ENCODE results near the gene EXOC2. TPM values are rescaled to one million over a fixed set of nuclear protein-coding genes. Genes with fewer than 3 reads are reported as not detected.

Gene EXOC2
- total and polyA plus RNA-seq, 2 of the 13 experiments (the other 11 are each of a cell fraction or from before 2014, with no cell fraction given), result 12.6 to 22.9 TPM

DNA sequence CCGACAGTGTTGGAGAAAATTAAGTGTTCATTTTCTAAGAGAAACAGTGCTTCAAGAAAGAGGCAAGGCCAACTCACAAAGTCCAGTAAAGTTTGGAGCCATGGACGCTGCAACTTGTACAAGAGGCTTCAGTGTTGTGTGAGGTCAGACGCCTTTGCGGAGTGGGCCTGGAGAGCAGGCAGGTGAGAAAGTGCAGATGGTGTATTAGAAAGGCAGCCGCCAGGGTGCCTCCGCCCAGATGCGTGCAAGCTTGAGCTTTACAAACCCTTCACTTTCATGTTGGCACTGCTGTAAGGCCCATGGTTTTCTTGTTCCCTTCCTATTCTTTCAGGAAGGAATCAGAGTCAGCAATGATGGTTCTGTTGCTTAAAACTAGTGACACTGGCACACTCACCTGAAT, 25.4 kb upstream of the EXOC2 start:
- 37% methylated on average over 7 of the region's 7 CpGs for WGBS (ENCODE audit: low lambda C conversion rate)
- no peak for DNase-seq (ENCODE audit: low spot score)
- no peaks in the 10 kb centered on the region for H4K20me1 ChIP-seq (ENCODE audit: insufficient read depth, low read length)
- no peak overlapping the region for H3K9ac ChIP-seq (ENCODE audit: insufficient read depth, low read depth, low read length)
- intact Hi-C loops (cut with micrococcal nuclease; ENCODE audit: unreplicated experiment) (no loop called here), in situ Hi-C loops (cut with HindIII; ENCODE audit: extremely low pct_ligation_motif_present, low pct_unique_long_range_greater_than_20kb) (no loop called here)
- BruUV-seq (replicated peaks), result no TSS peak
- no peaks in the 10 kb centered on the region for H3K79me2 ChIP-seq (ENCODE audit: insufficient read depth, low read length)
- no peak for FAIRE-seq
- ChIA-PET POLR2A (no interaction called here), CTCF (ENCODE audit: low intra/inter-chr PET ratio, low total read pairs) (no interaction called here)
- no peaks in the 10 kb centered on the region for H3K9me3 ChIP-seq (ENCODE audit: low read length)
- peaks cover 0 to 59% of the 10 kb centered on the region in 2 experiments; a peak in 4 of 5 replicates for H3K27me3 ChIP-seq (ENCODE audit: control insufficient read depth in 1 of 2, insufficient read depth in 2 of 2, low read length in 2 of 2)
- no peak overlapping the region for H3K4me3 ChIP-seq (replicated peaks in 1 of 3; ENCODE audit: insufficient read depth in 1 of 3, low read depth in 2 of 3, low read length in 3 of 3)
- H2AFZ ChIP-seq (ENCODE audit: low read length), result no peak overlapping the region
- H3K4me1 ChIP-seq (ENCODE audit: insufficient read depth, low read length), result no peaks in the 10 kb centered on the region
- no peak overlapping the region for H3K27ac ChIP-seq (ENCODE audit: extremely low read length, insufficient read depth, low read length)
- H3K36me3 ChIP-seq (replicated peaks in 1 of 2; ENCODE audit: control insufficient read depth in 1 of 2, insufficient read depth in 2 of 2, low read length in 2 of 2), result no peaks in the 10 kb centered on the region
- peak; percentile 46; the same call in 1 of the 3 replicates for ATAC-seq
- no peak overlapping the region for H3K4me2 ChIP-seq (ENCODE audit: low read depth, low read length)
- TF ChIP-seq, protein P1, sequence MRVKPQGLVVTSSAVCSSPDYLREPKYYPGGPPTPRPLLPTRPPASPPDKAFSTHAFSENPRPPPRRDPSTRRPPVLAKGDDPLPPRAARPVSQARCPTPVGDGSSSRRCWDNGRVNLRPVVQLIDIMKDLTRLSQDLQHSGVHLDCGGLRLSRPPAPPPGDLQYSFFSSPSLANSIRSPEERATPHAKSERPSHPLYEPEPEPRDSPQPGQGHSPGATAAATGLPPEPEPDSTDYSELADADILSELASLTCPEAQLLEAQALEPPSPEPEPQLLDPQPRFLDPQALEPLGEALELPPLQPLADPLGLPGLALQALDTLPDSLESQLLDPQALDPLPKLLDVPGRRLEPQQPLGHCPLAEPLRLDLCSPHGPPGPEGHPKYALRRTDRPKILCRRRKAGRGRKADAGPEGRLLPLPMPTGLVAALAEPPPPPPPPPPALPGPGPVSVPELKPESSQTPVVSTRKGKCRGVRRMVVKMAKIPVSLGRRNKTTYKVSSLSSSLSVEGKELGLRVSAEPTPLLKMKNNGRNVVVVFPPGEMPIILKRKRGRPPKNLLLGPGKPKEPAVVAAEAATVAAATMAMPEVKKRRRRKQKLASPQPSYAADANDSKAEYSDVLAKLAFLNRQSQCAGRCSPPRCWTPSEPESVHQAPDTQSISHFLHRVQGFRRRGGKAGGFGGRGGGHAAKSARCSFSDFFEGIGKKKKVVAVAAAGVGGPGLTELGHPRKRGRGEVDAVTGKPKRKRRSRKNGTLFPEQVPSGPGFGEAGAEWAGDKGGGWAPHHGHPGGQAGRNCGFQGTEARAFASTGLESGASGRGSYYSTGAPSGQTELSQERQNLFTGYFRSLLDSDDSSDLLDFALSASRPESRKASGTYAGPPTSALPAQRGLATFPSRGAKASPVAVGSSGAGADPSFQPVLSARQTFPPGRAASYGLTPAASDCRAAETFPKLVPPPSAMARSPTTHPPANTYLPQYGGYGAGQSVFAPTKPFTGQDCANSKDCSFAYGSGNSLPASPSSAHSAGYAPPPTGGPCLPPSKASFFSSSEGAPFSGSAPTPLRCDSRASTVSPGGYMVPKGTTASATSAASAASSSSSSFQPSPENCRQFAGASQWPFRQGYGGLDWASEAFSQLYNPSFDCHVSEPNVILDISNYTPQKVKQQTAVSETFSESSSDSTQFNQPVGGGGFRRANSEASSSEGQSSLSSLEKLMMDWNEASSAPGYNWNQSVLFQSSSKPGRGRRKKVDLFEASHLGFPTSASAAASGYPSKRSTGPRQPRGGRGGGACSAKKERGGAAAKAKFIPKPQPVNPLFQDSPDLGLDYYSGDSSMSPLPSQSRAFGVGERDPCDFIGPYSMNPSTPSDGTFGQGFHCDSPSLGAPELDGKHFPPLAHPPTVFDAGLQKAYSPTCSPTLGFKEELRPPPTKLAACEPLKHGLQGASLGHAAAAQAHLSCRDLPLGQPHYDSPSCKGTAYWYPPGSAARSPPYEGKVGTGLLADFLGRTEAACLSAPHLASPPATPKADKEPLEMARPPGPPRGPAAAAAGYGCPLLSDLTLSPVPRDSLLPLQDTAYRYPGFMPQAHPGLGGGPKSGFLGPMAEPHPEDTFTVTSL (CRISPR knock-in tag; IDR thresholded peaks at IDR 0.05; ENCODE audit: borderline replicate concordance), result no peak
- TF ChIP-seq, protein P2, sequence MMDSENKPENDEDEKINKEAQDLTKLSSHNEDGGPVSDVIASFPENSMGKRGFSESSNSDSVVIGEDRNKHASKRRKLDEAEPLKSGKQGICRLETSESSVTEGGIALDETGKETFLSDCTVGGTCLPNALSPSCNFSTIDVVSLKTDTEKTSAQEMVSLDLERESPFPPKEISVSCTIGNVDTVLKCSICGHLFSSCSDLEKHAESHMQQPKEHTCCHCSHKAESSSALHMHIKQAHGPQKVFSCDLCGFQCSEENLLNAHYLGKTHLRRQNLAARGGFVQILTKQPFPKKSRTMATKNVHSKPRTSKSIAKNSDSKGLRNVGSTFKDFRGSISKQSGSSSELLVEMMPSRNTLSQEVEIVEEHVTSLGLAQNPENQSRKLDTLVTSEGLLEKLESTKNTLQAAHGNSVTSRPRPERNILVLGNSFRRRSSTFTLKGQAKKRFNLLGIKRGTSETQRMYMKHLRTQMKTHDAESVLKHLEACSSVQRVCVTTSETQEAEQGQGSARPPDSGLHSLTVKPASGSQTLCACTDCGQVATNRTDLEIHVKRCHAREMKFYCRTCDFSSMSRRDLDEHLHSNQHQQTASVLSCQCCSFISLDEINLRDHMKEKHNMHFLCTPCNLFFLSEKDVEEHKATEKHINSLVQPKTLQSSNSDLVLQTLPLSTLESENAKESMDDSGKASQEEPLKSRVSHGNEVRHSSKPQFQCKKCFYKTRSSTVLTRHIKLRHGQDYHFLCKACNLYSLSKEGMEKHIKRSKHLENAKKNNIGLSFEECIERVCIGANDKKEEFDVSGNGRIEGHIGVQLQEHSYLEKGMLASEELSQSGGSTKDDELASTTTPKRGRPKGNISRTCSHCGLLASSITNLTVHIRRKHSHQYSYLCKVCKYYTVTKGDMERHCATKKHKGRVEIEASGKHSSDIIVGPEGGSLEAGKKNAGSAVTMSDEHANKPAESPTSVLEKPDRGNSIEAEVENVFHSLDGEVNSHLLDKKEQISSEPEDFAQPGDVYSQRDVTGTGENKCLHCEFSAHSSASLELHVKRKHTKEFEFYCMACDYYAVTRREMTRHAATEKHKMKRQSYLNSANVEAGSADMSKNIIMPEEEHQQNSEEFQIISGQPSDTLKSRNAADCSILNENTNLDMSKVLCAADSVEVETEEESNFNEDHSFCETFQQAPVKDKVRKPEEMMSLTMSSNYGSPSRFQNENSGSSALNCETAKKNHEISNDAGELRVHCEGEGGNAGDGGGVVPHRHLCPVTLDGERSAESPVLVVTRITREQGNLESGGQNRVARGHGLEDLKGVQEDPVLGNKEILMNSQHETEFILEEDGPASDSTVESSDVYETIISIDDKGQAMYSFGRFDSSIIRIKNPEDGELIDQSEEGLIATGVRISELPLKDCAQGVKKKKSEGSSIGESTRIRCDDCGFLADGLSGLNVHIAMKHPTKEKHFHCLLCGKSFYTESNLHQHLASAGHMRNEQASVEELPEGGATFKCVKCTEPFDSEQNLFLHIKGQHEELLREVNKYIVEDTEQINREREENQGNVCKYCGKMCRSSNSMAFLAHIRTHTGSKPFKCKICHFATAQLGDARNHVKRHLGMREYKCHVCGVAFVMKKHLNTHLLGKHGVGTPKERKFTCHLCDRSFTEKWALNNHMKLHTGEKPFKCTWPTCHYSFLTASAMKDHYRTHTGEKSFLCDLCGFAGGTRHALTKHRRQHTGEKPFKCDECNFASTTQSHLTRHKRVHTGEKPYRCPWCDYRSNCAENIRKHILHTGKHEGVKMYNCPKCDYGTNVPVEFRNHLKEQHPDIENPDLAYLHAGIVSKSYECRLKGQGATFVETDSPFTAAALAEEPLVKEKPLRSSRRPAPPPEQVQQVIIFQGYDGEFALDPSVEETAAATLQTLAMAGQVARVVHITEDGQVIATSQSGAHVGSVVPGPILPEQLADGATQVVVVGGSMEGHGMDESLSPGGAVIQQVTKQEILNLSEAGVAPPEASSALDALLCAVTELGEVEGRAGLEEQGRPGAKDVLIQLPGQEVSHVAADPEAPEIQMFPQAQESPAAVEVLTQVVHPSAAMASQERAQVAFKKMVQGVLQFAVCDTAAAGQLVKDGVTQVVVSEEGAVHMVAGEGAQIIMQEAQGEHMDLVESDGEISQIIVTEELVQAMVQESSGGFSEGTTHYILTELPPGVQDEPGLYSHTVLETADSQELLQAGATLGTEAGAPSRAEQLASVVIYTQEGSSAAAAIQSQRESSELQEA (CRISPR knock-in tag; IDR thresholded peaks at IDR 0.05; ENCODE audit: not compliant biosample characterization), result no peak
- TF ChIP-seq REL (CRISPR knock-in tag; conservative IDR thresholded peaks at IDR 0.05), result no peak
- no peak for TF ChIP-seq EHMT2 (IDR thresholded peaks at IDR 0.05; ENCODE audit: borderline replicate concordance, low read depth, low read length)
- no peak for TF ChIP-seq ZBTB7A (CRISPR knock-in tag; IDR thresholded peaks at IDR 0.05)
- TF ChIP-seq DMAP1 (CRISPR knock-in tag; IDR thresholded peaks at IDR 0.05), result no peak
- no peak for TF ChIP-seq RCOR2 (CRISPR knock-in tag; IDR thresholded peaks at IDR 0.05)
- TF ChIP-seq ZNF44 (CRISPR knock-in tag; IDR thresholded peaks at IDR 0.05), result no peak
- TF ChIP-seq ZNF678 (CRISPR knock-in tag; IDR thresholded peaks at IDR 0.05), result no peak
- no peak for TF ChIP-seq ZNF263 (CRISPR knock-in tag; IDR thresholded peaks at IDR 0.05)

Data from HepG2 (cell line).